Measurements from ENCODE around the gene ELAVL3. TPM values are rescaled to one million over a fixed set of nuclear protein-coding genes. Genes with fewer than 3 reads are reported as not detected.

Gene ELAVL3
- total RNA-seq, 2 experiments from 2014 or later = 0.66 TPM; not detected in 1

DNA sequence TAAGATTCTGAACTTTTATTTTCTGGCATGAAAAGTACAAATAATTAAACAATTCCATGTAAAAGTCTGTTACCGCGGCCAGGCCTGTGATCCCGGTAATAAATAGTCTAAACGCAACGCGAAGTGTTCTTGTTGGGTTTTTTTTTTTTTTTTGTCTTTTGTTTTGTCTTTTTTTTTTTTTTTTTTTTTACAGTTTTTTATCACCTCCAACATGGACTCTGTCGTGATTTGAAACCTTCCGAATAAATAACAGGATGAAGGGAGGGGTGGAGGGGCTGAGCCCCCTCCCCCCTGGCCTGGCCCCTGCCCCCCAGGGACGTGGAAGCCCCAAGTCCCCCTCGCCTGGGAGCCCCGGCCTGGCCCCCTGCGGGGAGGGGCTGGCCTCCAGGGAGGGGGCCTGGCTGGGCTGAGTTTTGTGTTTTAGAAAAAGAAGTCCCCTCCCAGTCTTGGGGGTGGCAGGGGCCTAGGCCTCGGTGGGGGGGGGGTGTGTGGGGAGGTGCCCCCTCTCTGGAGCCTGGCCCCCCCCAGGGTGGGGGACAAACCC is 29.4 kb downstream of the ELAVL3 start:
- no peak overlapping the region for H3K4me3 Mint-ChIP-seq

DNA sequence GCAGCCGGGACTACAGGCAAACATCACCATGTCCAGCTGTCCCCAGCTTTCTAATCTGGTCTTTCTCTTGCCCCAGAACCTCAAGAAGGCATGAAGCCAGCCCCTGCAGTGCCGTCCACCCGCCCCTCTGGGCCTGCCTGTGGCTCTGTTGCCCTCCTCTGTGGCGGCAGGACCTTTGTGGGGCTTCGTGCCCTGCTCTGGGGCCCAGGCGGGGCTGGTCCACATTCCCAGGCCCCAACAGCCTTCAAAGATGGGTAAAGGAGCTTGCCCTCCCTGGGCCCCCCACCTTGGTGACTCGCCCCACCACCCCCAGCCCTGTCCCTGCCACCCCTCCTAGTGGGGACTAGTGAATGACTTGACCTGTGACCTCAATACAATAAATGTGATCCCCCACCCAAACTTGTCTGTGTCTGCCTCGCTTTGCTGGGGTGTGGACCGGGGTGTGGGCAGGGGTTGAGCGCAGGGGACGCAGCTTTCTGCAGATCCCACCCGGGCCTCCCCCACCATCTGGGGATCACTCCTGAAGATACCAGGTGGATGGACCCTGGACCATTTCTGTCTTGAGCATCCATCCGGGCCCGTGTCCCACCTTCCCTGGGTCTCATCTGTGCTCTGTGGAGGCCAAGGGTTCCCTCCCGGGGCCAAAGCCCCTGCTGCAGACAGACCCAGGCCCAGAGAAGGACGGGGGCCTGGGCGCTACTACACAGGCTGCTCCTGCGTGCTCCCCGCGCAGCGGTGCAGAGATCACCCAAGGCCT is 30.1 kb downstream of the ELAVL3 start:
- CTCF ChIA-PET = interaction anchor here (1.4 kb wide), 1 partner anchor 32 kb away, joined by 3 read pairs; no protein-coding TSS in a partner anchor
- H3K9me3 Mint-ChIP-seq = no peaks in the 10 kb centered on the region

More for the DNA sequence above, 29.4 kb downstream of the ELAVL3 start:
- Histone ChIP-seq H3K27ac (ENCODE audit: low read depth in 1 of 2, low read length in 2 of 2) (no peak overlapping the region), H3K4me1 (ENCODE audit: insufficient read depth, low read length) (no peaks in the 10 kb centered on the region), H3K9me3 (ENCODE audit: control insufficient read depth in 1 of 2, insufficient read depth in 1 of 2, low read length in 2 of 2) (no peaks in the 10 kb centered on the region), H3K36me3 (ENCODE audit: insufficient read depth, low read length) (peaks cover 34% of the 10 kb centered on the region), H3K4me3 (ENCODE audit: low read length) (no peak overlapping the region), H3K27me3 (ENCODE audit: control insufficient read depth in 1 of 2, insufficient read depth in 2 of 2, low read length in 2 of 2) (no peaks in the 10 kb centered on the region)
- Mint-ChIP-seq H3K9me3 (no peaks in the 10 kb centered on the region), H3K4me1 (ENCODE audit: low read depth) (no peaks in the 10 kb centered on the region), H3K27ac (no peak overlapping the region), H3K36me3 (ENCODE audit: low read depth) (peaks cover 18% of the 10 kb centered on the region), H3K27me3 (no peaks in the 10 kb centered on the region)
- ChIA-PET POLR2A (interaction anchor here (1.0 kb wide), 1 partner anchor 31 kb away, joined by 3 read pairs; no protein-coding TSS in a partner anchor), CTCF (no interaction called here)
- DNase-seq (no peak), ATAC-seq (ENCODE audit: poor library complexity) (no peak)
- intact Hi-C loops (cut with DNase I, micrococcal nuclease) = no loop called here
- TF ChIP-seq CTCF (IDR thresholded peaks at IDR 0.05) = no peak

GRCh38 chr19:11448923-11449554 is 31.8 kb downstream of the ELAVL3 start:
- no peaks in the 10 kb centered on the region for H3K9me3 Mint-ChIP-seq
- H3K4me1 ChIP-seq (ENCODE audit: insufficient read depth, low read length) = no peaks in the 10 kb centered on the region
- H3K27ac ChIP-seq (ENCODE audit: low read depth in 1 of 2, low read length in 2 of 2) = no peak overlapping the region
- H3K27ac Mint-ChIP-seq = no peak overlapping the region
- CTCF ChIA-PET = no interaction called here
- H3K4me3 ChIP-seq (ENCODE audit: low read length) = no peak overlapping the region
- DNase-seq (no peak), ATAC-seq (ENCODE audit: poor library complexity) (no peak)
- peaks cover 57% of the 10 kb centered on the region for H3K36me3 ChIP-seq (ENCODE audit: insufficient read depth, low read length)
- no peaks in the 10 kb centered on the region for H3K4me1 Mint-ChIP-seq (ENCODE audit: low read depth)
- no peak overlapping the region for H3K4me3 Mint-ChIP-seq
- no peaks in the 10 kb centered on the region for H3K27me3 Mint-ChIP-seq
- peaks cover 38% of the 10 kb centered on the region for H3K36me3 Mint-ChIP-seq (ENCODE audit: low read depth)
- no peaks in the 10 kb centered on the region for H3K27me3 ChIP-seq (ENCODE audit: control insufficient read depth in 1 of 2, insufficient read depth in 2 of 2, low read length in 2 of 2)
- POLR2A ChIA-PET = no interaction called here
- H3K9me3 ChIP-seq (ENCODE audit: control insufficient read depth in 1 of 2, insufficient read depth in 1 of 2, low read length in 2 of 2) = no peaks in the 10 kb centered on the region
- intact Hi-C loops (cut with DNase I, micrococcal nuclease) = no loop called here
- no peak for TF ChIP-seq CTCF (IDR thresholded peaks at IDR 0.05)

More for the DNA sequence above, 30.1 kb downstream of the ELAVL3 start:
- POLR2A ChIA-PET = no interaction called here
- Histone ChIP-seq H3K27me3 (ENCODE audit: control insufficient read depth in 1 of 2, insufficient read depth in 2 of 2, low read length in 2 of 2) (no peaks in the 10 kb centered on the region), H3K4me1 (ENCODE audit: insufficient read depth, low read length) (no peaks in the 10 kb centered on the region), H3K27ac (ENCODE audit: low read depth in 1 of 2, low read length in 2 of 2) (no peak overlapping the region), H3K4me3 (ENCODE audit: low read length) (no peak overlapping the region), H3K9me3 (ENCODE audit: control insufficient read depth in 1 of 2, insufficient read depth in 1 of 2, low read length in 2 of 2) (no peaks in the 10 kb centered on the region), H3K36me3 (ENCODE audit: insufficient read depth, low read length) (peaks cover 41% of the 10 kb centered on the region)
- H3K27me3 Mint-ChIP-seq = no peaks in the 10 kb centered on the region
- TF ChIP-seq CTCF (IDR thresholded peaks at IDR 0.05) = no peak
- intact Hi-C loops (cut with DNase I, micrococcal nuclease) = no loop called here
- H3K27ac Mint-ChIP-seq = no peak overlapping the region
- peaks cover 21% of the 10 kb centered on the region for H3K36me3 Mint-ChIP-seq (ENCODE audit: low read depth)
- no peaks in the 10 kb centered on the region for H3K4me1 Mint-ChIP-seq (ENCODE audit: low read depth)
- no peak overlapping the region for H3K4me3 Mint-ChIP-seq
- ATAC-seq (ENCODE audit: poor library complexity) (no peak), DNase-seq (no peak)
